GM21515 (cell line): ENCODE measurements around the gene TM2D1.
"Not testable (repeated sequence)": the region's sequence is repeated elsewhere in the genome, so short reads cannot be mapped to it uniquely, and the experiment has no call there.

Source experiments
- ATAC-seq: cut with Tn5 transposase; IDR thresholded peaks from one replicate; pipeline ENCODE4 v1.9.1; 2021; ENCODE audit not compliant: unreplicated experiment

TM2D1 gene

GRCh38 chr1:61724813-61725694 lies at the start of gene TM2D1:
TM2D1 (minus strand) TSS chr1:61725141; CDS start chr1:61725120, 21 bp downstream.
- peak; percentile 100 for ATAC-seq

- ATAC-seq = no peak
These were observed 45.2 kb upstream of the TM2D1 start for GRCh38 chr1:61770131-61770530.

GRCh38 chr1:61757950-61758349 lies 33.0 kb upstream of the TM2D1 start:
- ATAC-seq = no peak

- no peak for ATAC-seq
These were observed 31.8 kb upstream of the TM2D1 start for GRCh38 chr1:61756773-61757172.

GRCh38 chr1:61754545-61754944 lies 29.6 kb upstream of the TM2D1 start:
- no peak for ATAC-seq

GRCh38 chr1:61753998-61754508 lies 29.1 kb upstream of the TM2D1 start:
- ATAC-seq = no peak

- no peak for ATAC-seq
These were observed 28.0 kb upstream of the TM2D1 start for GRCh38 chr1:61752921-61753389.

- ATAC-seq = no peak
These were observed 24.6 kb upstream of the TM2D1 start for GRCh38 chr1:61749574-61749973.

GRCh38 chr1:61748566-61748965 lies 23.6 kb upstream of the TM2D1 start:
- no peak for ATAC-seq

GRCh38 chr1:61746813-61747212 lies 21.9 kb upstream of the TM2D1 start:
- no peak for ATAC-seq

- no peak for ATAC-seq
These were observed 19.0 kb upstream of the TM2D1 start for GRCh38 chr1:61743716-61744580.

GRCh38 chr1:61743431-61743705 lies 18.4 kb upstream of the TM2D1 start:
- no peak for ATAC-seq

- ATAC-seq = peak; percentile 53
These were observed 17.9 kb upstream of the TM2D1 start for GRCh38 chr1:61742620-61743430.

GRCh38 chr1:61741711-61742619 lies 17.0 kb upstream of the TM2D1 start, which contains the start of gene PATJ:
PATJ (plus strand) TSS chr1:61742480; CDS start chr1:61762893, 20,413 bp downstream.
- peak; percentile 75 for ATAC-seq

GRCh38 chr1:61740751-61741700 lies 16.1 kb upstream of the TM2D1 start:
- ATAC-seq = no peak

GRCh38 chr1:61732726-61733125 lies 7.8 kb upstream of the TM2D1 start:
- ATAC-seq = no peak

- ATAC-seq = not testable (repeated sequence)
These were observed 5.7 kb upstream of the TM2D1 start for GRCh38 chr1:61730679-61731078.

GRCh38 chr1:61727544-61727943 lies 2.6 kb upstream of the TM2D1 start:
- ATAC-seq = no peak

- ATAC-seq = no peak
These were observed 482 bp downstream of the TM2D1 start for GRCh38 chr1:61724506-61724812.
